Liver (tissue), 9 donors: ENCODE measurements around the gene ZNRF4. TPM values are rescaled to one million over a fixed set of nuclear protein-coding genes. Genes with fewer than 3 reads are reported as not detected.

Experiments
- DNase-seq: peaks from one replicate; pipeline ENCODE4 v3.0.0-alpha.2; 2017; ENCODE audit warnings: low spot score
- H3K27ac ChIP-seq, 2 donors: one replicate each; pipeline ENCODE4 v1.7.0; 2013; ENCODE audit warnings: inconsistent platforms in 2 of 2, low read length in 2 of 2, control low read depth in 1 of 2, low read depth in 1 of 2, mild to moderate bottlenecking in 1 of 2
- H3K27me3 ChIP-seq, 4 donors: one replicate each; pipeline versions ENCODE4 v1.6.1 to v1.7.0; 2013; ENCODE audit warnings: low read length in 3 of 4, inconsistent platforms in 1 of 4, mild to moderate bottlenecking in 1 of 4, moderate library complexity in 1 of 4; ENCODE audit not compliant: control insufficient read depth in 4 of 4, insufficient read depth in 4 of 4
- H3K36me3 ChIP-seq, 4 donors: one replicate each; pipeline versions ENCODE4 v1.6.1 to v1.7.0; 2013; ENCODE audit warnings: low read length in 3 of 4, mild to moderate bottlenecking in 3 of 4, low read depth in 1 of 4, moderate library complexity in 1 of 4; ENCODE audit not compliant: control insufficient read depth in 4 of 4, insufficient read depth in 3 of 4
- H3K4me1 ChIP-seq, 4 donors: one replicate each; pipeline versions ENCODE4 v1.6.1 to v1.7.0; 2013; ENCODE audit warnings: low read length in 3 of 4, mild to moderate bottlenecking in 3 of 4, moderate library complexity in 1 of 4; ENCODE audit not compliant: control insufficient read depth in 4 of 4, insufficient read depth in 4 of 4
- H3K4me3 ChIP-seq, 3 donors: one replicate each; pipeline versions ENCODE4 v1.6.1 to v1.7.0; 2013; ENCODE audit warnings: low read length in 3 of 3, control low read depth in 1 of 3, low read depth in 1 of 3, mild to moderate bottlenecking in 1 of 3
- H3K9ac ChIP-seq, 2 donors: one replicate each; pipeline ENCODE4 v1.7.0; 2013; ENCODE audit warnings: low read length in 2 of 2, mild to moderate bottlenecking in 2 of 2, moderate library complexity in 2 of 2, control low read depth in 1 of 2, low read depth in 1 of 2
- H3K9me3 ChIP-seq, 4 donors: one replicate each; pipeline versions ENCODE4 v1.6.1 to v1.7.0; 2013; ENCODE audit warnings: low read length in 3 of 4; ENCODE audit not compliant: control insufficient read depth in 4 of 4
- EGR1 ChIP-seq, 2 donors: IDR thresholded peaks; 2 replicates each; pipeline ENCODE4 v1.6.1; 2016 to 2018; ENCODE audit warnings: antibody characterized with exemption in 2 of 2, low read depth in 2 of 2
- FOXA1 ChIP-seq: IDR thresholded peaks from 2 replicates; pipeline ENCODE4 v1.6.1; 2016; ENCODE audit warnings: antibody characterized with exemption
- FOXA2 ChIP-seq: IDR thresholded peaks from 2 replicates; pipeline ENCODE4 v1.6.1; 2016; ENCODE audit warnings: antibody characterized with exemption
- HNF4A ChIP-seq, 2 donors: conservative IDR thresholded peaks; 2 replicates each; pipeline ENCODE4 v1.6.1; 2016; ENCODE audit warnings: antibody characterized with exemption in 2 of 2, mild to moderate bottlenecking in 2 of 2
- JUND ChIP-seq, 2 donors: IDR thresholded peaks; 2 replicates each; pipeline ENCODE4 v1.6.1; 2016; ENCODE audit warnings: antibody characterized with exemption in 2 of 2
- REST ChIP-seq: IDR thresholded peaks from 2 replicates; pipeline ENCODE4 v1.6.1; 2016; ENCODE audit warnings: antibody characterized with exemption, mild to moderate bottlenecking
- SP1 ChIP-seq: IDR thresholded peaks from 2 replicates; pipeline ENCODE4 v1.6.1; 2018; ENCODE audit warnings: antibody characterized with exemption, mild to moderate bottlenecking
- YY1 ChIP-seq: IDR thresholded peaks from 2 replicates; pipeline ENCODE4 v1.6.1; 2016; ENCODE audit warnings: antibody characterized with exemption, mild to moderate bottlenecking
- ZBTB33 ChIP-seq: IDR thresholded peaks from 2 replicates; pipeline ENCODE4 v1.6.1; 2016; ENCODE audit warnings: antibody characterized with exemption
- WGBS: extraction: QIAGEN DNeasy Blood & Tissue Kit; methylation state at CpG from one replicate; pipeline ENCODE4 v1.1.7; 2013; 5-methylcytosine and 5-hydroxymethylcytosine counted together
- polyA plus RNA-seq, 2 donors: library from polyadenylated mRNA; stranded (reverse) in 1 of 2; unstranded in 1 of 2; fragments of 200-250 nt in 1 of 2; fragments of >200 nt in 1 of 2; fragmentation: Nextera tagmentation in 1 of 2; extraction: Ambion mirVana in 1 of 2; gene quantifications; one replicate each; pipeline versions ENCODE4 v1.2.1 to v1.2.3, GENCODE V29; 2013 to 2015
- total RNA-seq, 2 donors: library from RNA; depleted of rRNA; stranded (reverse); fragments of >200 nt; gene quantifications; one replicate each; pipeline ENCODE4 v1.2.3, GENCODE V29; 2014
- TF ChIP-seq, protein P1 (sequence below): IDR thresholded peaks from 2 replicates; pipeline ENCODE4 v1.6.1; 2016; ENCODE audit warnings: antibody characterized with exemption
- donor health status: healthy.
- donor health status: healthy.
- donor health status: healthy.
- donor health status: healthy.
- donor health status: healthy.

ZNRF4 gene
- total and polyA plus RNA-seq, 4 donors, result not detected

DNA sequence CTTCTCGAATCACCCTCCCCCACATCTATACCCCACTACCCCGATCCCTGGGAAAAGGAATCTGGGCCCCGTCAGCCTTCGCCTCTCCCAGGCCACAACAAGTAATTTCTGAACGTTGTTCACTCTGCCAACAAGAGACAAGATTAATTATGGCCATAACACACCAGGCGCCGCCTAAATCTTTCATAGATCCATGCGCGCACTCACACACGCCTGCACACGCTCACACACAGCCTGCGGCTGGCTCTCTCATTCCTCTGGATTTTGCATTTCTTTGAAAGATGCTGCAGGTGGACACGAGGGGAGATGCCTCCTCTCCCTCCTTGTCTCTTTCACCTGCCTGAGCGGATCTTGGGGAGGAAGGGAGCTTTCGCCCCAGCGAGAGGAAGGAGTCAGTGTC is 17.1 kb downstream of the ZNRF4 start:
- H3K9ac ChIP-seq, result no peak overlapping the region
- no peak overlapping the region for H3K27ac ChIP-seq
- no peaks in the 10 kb centered on the region for H3K36me3 ChIP-seq
- H3K4me1 ChIP-seq, result no peaks in the 10 kb centered on the region
- no peaks in the 10 kb centered on the region for H3K27me3 ChIP-seq
- 86% methylated on average over 16 of the region's 16 CpGs for WGBS
- H3K9me3 ChIP-seq, result no peaks in the 10 kb centered on the region
- no peak for TF ChIP-seq SP1
- DNase-seq, result no peak
- no peak overlapping the region for H3K4me3 ChIP-seq

- no peak overlapping the region for H3K9ac ChIP-seq
- peaks cover 0 to 3% (median 0%) of the 10 kb centered on the region in 4 donors for H3K27me3 ChIP-seq
- H3K36me3 ChIP-seq, result no peaks in the 10 kb centered on the region
- no peak overlapping the region for H3K4me3 ChIP-seq
- TF ChIP-seq, protein P1, sequence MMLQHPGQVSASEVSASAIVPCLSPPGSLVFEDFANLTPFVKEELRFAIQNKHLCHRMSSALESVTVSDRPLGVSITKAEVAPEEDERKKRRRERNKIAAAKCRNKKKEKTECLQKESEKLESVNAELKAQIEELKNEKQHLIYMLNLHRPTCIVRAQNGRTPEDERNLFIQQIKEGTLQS, result no peak
- TF ChIP-seq JUND (IDR thresholded peaks at IDR 0.05) (no peak), REST (no peak), FOXA2 (no peak), ZBTB33 (no peak), EGR1 (IDR thresholded peaks at IDR 0.05; ENCODE audit: low read depth in 2 of 2) (no peak), YY1 (no peak), HNF4A (conservative IDR thresholded peaks at IDR 0.05) (no peak)
- WGBS, result 92% methylated on average over 5 of the region's 5 CpGs
- H3K27ac ChIP-seq, result no peak overlapping the region
- no peak for DNase-seq
- H3K9me3 ChIP-seq, result no peaks in the 10 kb centered on the region
- no peaks in the 10 kb centered on the region for H3K4me1 ChIP-seq
These were observed 18.4 kb downstream of the ZNRF4 start for GRCh38 chr19:5473646-5474045.

DNA sequence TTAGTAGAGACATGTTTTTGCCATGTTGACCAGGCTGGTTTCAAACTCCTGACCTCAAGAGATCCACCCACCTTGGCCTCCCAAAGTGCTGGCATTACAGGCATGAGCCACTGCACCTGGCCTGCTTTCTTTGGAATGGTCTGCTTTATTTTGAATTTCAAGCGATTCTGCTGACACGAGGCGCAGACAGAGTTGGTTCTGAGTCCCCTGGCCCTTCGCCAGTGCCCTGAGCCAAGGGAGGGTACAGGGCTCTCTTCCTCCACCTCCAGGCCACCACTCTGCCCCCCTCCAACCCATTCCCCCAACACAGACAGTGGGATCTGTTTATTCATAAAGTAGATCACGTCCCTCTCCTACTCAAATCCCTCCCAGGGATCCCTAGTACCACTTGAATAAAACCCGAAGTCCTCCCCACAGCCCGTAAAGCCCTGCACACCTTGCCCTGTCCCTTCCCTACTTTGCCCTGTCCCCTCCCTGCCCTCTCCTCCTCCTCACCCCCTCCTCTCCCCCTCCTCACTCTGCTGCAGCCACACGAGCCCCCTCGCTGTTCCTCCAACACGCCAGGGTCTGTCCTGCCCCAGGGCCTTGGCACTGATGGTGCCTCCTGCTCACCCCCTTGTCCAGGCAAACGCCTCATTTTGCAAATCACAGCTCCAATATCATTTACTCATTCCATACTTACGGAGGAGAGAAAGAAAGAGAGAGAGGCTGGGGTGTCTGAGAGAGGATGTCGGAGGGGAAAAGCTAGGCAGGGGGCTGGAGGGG is 22.4 kb downstream of the ZNRF4 start:
- H3K9ac ChIP-seq, result no peak overlapping the region
- no peaks in the 10 kb centered on the region for H3K36me3 ChIP-seq
- TF ChIP-seq FOXA1, result no peak
- no peak for TF ChIP-seq JUND (IDR thresholded peaks at IDR 0.05)
- peaks cover 0 to 7% (median 0%) of the 10 kb centered on the region in 4 donors for H3K27me3 ChIP-seq
- DNase-seq, result no peak
- H3K9me3 ChIP-seq, result no peaks in the 10 kb centered on the region
- H3K27ac ChIP-seq, result no peak overlapping the region
- 56% methylated on average over 13 of the region's 13 CpGs for WGBS
- H3K4me1 ChIP-seq, result peaks cover 0 to under 1% (median 0%) of the 10 kb centered on the region in 4 donors
- H3K4me3 ChIP-seq, result no peak overlapping the region
